Dedifferentiated amniotic fluid mesenchymal stem cell (primary cell): ENCODE results near the gene FARP2.
"Not testable (repeated sequence)": the region's sequence is repeated elsewhere in the genome, so short reads cannot be mapped to it uniquely, and the experiment has no call there.

Experiments used
- DNase-seq: peaks from one replicate; pipeline ENCODE4 v3.0.0-alpha.2; 2016; ENCODE audit errors: extremely low spot score

Gene FARP2

DNA sequence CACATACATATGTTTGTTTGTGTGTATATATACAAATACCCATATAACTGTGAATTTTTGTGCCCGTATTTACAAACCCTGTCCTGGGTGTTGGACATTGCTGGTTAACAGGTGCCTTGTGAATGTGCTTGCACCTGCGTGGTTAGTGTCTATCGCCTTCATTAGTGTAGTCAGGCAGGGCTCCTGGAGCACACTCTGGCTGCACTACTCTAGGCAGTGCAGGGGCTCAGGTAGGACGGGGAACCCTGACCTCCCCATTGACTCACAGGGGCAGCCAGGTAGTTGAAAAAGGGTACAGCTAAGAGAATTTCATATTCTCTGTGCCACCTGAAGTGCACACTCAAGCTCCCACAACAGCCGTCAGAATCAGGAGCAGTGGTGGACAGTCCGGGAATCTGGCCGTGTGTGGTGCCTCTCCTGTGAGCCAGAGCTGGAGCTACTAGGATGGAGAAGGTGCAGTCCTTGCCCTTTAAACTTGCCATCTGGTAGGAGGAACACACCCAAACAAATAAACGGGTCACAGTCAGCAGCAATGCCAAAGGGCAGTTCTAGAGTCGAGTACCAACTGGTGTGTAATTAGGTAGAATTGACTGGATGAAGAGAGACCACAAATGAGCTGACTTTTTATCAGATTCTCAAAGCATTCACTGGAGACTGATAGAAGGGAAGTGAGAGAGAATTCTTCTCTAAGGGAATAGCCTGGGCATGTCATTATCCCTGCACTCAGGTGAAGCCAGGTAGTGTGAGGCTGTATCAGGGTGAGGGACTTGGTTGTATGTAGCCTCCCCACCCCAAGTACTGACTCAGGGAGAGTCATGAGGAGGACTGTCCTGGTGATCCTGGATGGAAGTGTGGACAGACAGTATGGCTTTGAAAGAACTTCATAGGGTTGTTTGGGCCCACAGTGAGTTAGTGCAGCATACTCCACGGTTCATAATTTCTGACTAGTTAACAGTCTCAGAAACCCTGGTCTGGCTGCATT lies 44.1 kb downstream of the FARP2 start:
- DNase-seq = no peak

DNA sequence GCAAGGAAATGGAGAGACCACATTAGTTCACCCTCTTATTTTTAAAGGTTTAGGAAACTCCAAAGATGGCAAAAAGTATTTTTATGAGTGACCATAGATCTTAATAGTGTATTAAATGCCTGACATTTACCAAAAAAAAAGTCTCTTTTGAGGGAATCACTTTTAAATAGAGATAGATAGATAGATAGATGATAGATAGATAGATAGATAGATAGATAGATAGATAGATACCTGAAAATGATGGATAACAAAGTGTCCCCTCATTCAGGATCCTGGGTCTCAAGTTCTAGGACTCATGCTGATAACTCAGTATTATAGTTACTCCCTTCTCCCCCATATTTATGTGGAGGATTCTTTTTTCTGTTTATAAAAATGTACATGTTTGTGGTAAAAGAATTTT lies 52.8 kb downstream of the FARP2 start:
- no peak for DNase-seq

DNA sequence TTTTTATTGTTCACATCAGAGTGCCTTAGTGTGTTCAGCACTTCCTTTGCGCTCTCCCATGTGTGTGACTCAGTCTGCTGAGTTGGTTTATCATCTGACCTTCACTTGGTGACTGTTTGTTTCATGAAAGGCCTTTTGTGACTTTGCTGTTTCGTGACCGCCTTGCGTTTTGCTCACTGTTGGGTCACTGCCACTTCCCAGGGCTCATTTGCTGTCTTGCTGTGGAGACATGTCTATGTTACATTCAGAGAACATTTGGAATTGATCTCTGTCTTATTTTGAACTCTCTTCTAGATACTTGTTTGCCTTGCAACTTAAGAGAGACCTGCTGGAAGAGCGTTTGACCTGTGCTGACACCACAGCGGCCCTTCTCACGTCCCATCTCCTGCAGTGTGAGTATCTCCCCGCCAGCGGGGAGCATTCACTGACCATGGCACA lies 54.7 kb downstream of the FARP2 start:
- no peak for DNase-seq

- DNase-seq = peak; percentile 44
These were observed 56.1 kb downstream of the FARP2 start for GRCh38 chr2:241412144-241412543.

- not testable (repeated sequence) for DNase-seq
These were observed 57.4 kb downstream of the FARP2 start for GRCh38 chr2:241413501-241413900.

DNA sequence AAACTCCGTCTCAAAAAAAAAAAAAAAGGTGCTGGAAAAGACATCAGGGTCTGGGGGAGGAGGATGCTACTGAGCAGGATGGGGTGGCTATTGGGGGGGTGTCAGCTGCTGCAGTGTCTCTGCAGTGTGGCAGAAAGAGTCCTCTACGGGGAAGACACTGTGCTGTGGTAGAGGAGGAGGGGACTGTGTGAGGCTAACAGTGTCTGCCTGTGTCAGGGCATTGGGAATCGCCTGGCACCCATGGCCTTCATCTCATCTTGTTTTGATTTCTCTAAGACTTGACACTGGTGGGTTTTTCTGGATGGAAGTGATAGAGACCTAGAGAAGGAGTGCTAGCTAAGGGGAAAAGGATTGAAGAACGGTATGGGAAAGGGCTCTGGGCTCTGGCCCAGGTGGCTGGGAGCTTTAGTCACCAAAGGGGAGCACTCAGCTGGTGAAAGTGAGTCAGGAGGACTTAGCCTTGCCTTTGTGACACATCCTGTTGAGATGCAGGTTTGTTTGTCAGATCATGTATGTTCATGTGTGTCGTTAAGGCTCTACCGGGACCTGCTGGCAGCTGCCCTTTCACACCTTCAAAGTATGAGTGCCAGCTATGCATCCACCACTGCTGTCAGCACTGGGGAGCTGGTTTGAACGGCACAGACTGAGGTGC lies 58.0 kb downstream of the FARP2 start:
- DNase-seq = no peak

- no peak for DNase-seq
These were observed 59.1 kb downstream of the FARP2 start for GRCh38 chr2:241415196-241415595.

DNA sequence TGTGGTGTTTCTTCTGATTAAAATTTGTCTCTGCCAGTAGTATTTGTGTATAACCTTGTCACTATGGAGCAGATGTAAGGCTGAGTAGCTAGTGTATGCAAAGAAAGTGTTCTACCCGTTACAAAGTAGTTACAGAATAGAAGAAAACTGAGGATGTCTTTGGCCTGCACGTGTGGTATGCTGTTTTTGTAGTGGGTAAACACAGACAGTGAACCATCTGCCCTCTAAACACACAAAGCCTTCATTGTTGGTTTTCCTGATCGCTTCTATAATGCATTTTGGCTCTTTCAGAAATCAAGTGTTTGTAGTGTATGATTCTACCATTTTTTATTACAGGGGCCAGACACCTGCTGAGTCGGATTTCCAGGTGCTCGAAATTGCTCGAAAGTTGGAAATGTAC lies 61.5 kb downstream of the FARP2 start:
- no peak for DNase-seq

DNA sequence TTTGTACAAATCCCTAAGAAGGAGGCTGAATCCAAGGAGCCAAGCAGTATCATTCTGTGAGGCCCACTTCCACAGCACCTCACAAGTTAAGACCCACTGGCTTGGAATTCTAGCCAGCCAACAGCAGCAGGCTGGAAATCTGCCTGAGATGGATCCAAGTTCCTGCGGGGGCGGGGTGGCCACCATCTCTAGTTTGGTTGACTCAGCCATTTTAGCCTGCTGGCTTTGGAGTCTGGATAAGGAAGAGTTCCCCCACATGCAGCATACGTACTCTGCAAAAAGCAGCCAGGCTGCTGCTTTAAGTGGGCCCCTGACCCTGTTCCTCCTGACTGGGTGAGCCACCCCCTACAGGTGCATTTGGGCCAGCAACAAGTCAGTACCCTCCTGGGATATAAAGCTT lies 65.2 kb downstream of the FARP2 start:
- no peak for DNase-seq

DNA sequence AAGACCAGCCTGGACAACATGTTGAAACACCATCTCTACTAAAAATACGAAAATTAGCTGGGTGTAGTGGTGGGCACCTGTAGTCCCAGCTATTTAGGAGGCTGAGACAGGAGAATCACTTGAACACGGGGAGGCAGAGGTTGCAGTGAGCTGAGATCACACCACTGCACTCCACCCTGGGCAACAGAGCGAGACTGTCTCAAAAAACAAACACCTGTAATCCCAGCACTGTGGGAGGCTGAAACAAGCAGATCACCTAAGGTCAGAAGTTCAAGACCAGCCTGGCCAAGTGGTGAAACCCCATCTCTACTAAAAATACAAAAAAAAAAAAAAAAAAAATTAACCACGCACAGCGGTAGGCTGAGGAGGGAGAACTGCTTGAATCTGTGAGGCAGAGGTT lies 65.9 kb downstream of the FARP2 start:
- not testable (repeated sequence) for DNase-seq

DNA sequence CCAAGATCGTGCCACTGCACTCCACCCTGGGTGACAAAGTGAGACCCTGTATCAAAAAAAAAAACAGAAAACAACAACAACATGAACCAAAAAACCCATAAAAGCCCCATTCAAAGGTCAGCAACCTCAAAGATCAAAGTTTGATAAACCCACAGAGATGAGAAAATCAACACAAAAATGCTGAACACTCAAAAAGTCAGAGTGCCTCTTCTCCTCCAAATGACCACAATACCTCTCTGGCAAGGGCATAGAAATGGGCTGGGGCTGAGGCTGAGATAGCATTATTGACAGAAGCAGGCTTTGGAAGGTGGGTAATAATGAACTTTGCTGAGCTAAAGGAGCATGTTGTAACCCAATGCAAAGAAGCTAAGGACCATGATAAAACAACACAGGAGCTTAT lies 66.3 kb downstream of the FARP2 start:
- no peak for DNase-seq

DNA sequence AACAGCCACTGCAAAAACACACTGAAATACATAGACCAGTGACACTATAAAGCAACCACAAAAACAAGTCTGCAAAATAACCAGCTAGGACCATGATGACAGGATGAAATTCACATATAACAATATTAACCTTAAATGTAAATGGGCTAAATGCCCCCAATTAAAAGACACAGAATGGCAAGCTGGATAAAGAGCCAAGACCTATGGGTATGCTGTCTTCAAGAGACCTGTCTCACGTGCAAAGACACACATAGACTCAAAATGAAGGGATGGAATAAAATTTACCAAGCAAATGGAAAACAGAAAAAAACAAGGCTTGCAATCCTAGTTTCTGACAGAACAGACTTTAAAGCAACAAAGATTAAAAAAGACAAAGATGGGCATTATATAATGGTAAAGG lies 67.4 kb downstream of the FARP2 start:
- not testable (repeated sequence) for DNase-seq

- DNase-seq = no peak
These were observed 69.3 kb downstream of the FARP2 start for GRCh38 chr2:241425368-241425767.

DNA sequence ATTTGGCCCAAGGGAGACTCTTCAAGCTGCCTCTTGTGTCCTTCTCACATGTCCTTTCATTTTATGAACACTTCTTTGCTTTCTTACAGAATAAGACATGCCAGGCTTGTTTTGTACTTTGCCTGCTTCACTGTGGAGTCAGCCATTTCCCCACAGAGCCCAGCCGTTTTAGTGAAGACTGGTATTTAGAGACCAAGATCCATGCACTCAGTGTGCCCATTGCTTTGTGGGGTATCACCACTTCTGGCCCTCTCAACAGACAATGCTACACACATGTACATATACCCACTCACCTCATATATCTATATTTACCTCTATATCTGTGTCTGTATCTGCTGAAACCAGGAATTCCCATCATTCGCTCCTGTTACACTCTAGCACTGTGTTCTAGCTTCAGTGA lies 74.1 kb downstream of the FARP2 start:
- DNase-seq = no peak

DNA sequence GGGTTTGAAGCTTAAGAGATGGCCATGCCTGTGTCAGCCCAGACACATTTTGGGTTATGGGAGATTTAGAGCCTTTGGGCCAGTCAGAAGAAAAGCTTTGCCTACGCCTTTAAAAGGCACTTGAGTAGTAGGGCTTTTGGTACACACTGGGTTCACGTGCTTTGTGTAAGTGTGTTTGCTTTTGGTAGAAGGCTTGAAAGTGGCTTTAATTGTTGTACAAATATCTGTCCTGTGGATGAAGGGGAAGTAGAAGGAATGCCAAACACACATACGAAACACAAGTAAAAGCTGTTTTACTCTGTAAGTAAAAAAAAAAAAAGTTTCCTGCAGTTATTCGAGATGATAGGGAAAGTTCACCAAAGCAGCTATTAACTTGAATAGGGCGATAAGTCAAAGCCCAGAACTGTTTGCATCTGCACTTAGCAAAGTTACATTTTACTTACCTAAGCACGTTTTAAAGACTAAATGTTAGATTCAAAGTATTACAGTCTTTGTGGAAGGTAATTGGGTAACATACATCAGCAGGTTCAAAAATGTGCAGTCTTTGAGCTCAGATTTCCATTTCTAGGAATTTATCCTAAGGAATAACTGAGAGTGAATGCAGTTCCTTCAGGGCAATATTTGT lies 76.9 kb downstream of the FARP2 start:
- no peak for DNase-seq

- DNase-seq = no peak
These were observed 81.1 kb downstream of the FARP2 start for GRCh38 chr2:241437179-241437578.

DNA sequence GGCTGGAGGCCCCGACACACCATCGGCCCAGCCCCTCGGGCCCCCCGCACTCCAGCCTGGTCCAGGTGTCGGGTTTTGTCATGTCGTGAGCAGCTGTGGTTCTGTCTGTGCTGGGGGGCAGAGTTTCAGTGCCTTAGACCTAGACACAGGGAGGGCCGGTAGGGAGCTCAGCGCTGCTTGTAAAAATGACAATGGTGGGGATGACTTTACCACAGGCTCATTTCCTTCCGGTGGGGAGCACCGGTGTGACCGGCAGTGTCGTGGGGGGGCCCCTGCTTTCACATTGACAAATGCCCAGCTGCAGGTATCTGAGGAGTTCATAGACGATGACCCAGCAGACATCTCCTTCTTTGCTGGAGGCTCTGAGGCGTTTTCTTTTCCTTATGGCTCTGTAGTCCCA lies 85.4 kb downstream of the FARP2 start:
- no peak for DNase-seq

DNA sequence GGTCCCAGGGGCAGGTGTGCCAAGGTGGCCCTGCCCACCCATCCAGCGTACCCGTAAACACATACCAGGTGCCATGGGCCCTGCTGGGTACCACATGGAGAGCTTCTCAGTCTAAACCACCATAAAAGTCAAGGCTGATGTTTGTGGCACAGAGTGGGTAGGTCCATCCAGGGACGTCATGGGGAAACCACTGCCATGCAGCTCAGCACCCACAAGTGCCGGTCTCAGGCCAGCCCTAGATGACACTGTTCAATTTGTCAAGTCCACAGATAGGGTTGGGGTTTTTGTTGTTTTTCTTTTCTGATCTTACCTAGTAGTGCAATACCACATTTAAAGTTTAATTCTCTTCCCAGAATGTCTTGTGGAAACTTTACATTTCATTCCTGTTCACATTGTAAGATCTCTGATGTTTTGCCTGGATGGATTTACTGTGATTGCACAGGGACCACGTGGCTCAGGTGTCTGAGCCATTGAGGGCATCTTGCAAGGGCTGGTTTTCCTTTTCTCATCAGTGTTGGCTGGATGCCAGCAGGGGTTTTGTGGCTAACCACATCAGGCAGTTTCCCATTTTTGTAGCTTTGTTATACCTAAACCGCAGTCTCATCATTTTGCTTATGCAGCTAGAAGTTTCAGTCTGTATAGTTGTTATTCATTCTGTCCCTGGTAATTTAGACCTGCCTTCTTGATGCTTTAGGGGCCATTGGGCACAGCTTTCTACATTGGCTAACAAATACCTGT lies 87.6 kb downstream of the FARP2 start:
- DNase-seq = no peak

GRCh38 chr2:241445426-241445825 lies 89.3 kb downstream of the FARP2 start:
- no peak for DNase-seq

DNA sequence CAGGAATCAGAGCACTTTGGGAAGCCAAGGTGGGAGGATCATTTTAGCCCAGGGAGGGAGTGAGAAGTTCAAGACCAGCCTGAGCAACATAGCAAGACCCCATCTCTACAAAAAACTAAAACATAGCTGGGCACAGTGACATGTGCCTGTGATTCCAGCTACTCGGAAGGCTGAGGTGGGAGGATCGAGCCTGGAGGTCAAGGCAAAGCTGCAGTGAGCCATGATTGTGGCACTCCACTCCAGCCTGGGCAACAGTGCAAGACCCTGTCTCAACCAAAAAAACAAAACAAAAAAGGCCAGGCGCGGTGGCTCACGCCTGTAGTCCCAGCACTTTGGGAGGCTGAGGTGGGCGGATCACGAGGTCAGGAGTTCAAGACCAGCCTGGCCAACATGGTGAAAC lies 94.0 kb downstream of the FARP2 start:
- not testable (repeated sequence) for DNase-seq

- DNase-seq = no peak
These were observed 95.9 kb downstream of the FARP2 start for GRCh38 chr2:241451840-241452506.
